OCI-LY7 (cell line): Measurements from ENCODE around the gene RBFOX1. TPM values are rescaled to one million over a fixed set of nuclear protein-coding genes. Genes with fewer than 3 reads are reported as not detected.

Source experiments
- BruUV-seq: library from RNA; stranded (reverse); fragments of 400-500 nt; replicated peaks from 2 replicates; lab custom pipeline; 2021; lab: Mats Ljungman, UMichigan
- CTCF ChIA-PET: fragments of 300-600 bp; sonication (Branson Sonifier 250); formaldehyde crosslinking; loops from one replicate; lab custom pipeline; 2022; ENCODE audit warnings: antibody characterized with exemption; ENCODE audit not compliant: unreplicated experiment; lab: Charles Lee
- POLR2A ChIA-PET: fragments of 300-600 bp; sonication (Branson Sonifier 250); formaldehyde crosslinking; loops from one replicate; lab custom pipeline; 2022; ENCODE audit warnings: antibody characterized with exemption; lab: Charles Lee
- DNase-seq: peaks from one replicate; pipeline ENCODE4 v3.0.0-alpha.2; 2015; ENCODE audit warnings: low spot score
- H2AFZ ChIP-seq: fragments of 200-600 bp; sonication (generic), shearing (Covaris generic); 2 replicates; pipeline ENCODE4 v1.6.1; 2014; ENCODE audit warnings: mild to moderate bottlenecking, antibody characterized with exemption, low read length, moderate library complexity
- H3K27ac ChIP-seq: fragments of 200-600 bp; sonication (generic); 2 replicates; pipeline ENCODE4 v1.5.1; 2014; ENCODE audit warnings: mixed run types, low read depth, mild to moderate bottlenecking, moderate library complexity, low read length, inconsistent platforms; ENCODE audit not compliant: poor library complexity, severe bottlenecking
- H3K36me3 ChIP-seq: fragments of 200-600 bp; sonication (generic); 2 replicates; pipeline ENCODE4 v1.6.1; 2014; ENCODE audit warnings: mild to moderate bottlenecking, antibody characterized with exemption, low read length, moderate library complexity, mixed read lengths; ENCODE audit not compliant: insufficient read depth
- H3K4me1 ChIP-seq: fragments of 200-600 bp; sonication (generic); 2 replicates; pipeline ENCODE4 v1.5.1; 2014; ENCODE audit warnings: mild to moderate bottlenecking, low read length; ENCODE audit not compliant: insufficient read depth, poor library complexity, severe bottlenecking
- H3K4me2 ChIP-seq: fragments of 200-600 bp; sonication (generic); 2 replicates; pipeline ENCODE4 v1.6.1; 2014; ENCODE audit warnings: mild to moderate bottlenecking, low read length
- H3K4me3 ChIP-seq: fragments of 200-600 bp; sonication (generic); 2 replicates; pipeline ENCODE4 v1.5.1; 2014; ENCODE audit warnings: mild to moderate bottlenecking, low read depth, low read length; ENCODE audit not compliant: poor library complexity, severe bottlenecking
- H3K79me2 ChIP-seq: fragments of 200-600 bp; sonication (generic); 2 replicates; pipeline ENCODE4 v1.6.1; 2016; ENCODE audit warnings: low read depth, mild to moderate bottlenecking, low read length, moderate library complexity, mixed read lengths; ENCODE audit not compliant: insufficient read depth
- H3K9me2 ChIP-seq: fragments of 200-600 bp; sonication (generic); 2 replicates; pipeline ENCODE4 v1.6.1; 2016; ENCODE audit warnings: mild to moderate bottlenecking, low read length, mixed read lengths; ENCODE audit not compliant: insufficient read depth
- H3K9me3 ChIP-seq: fragments of 200-600 bp; sonication (generic); 2 replicates; pipeline ENCODE4 v1.6.1; 2014; ENCODE audit warnings: mild to moderate bottlenecking, mixed run types, low read length, mixed read lengths
- H4K20me1 ChIP-seq: fragments of 200-600 bp; sonication (generic); 2 replicates; pipeline ENCODE4 v1.6.1; 2014; ENCODE audit warnings: mild to moderate bottlenecking, antibody characterized with exemption, low read length, moderate library complexity, mixed read lengths; ENCODE audit not compliant: insufficient read depth
- EZH2phosphoT487 ChIP-seq: fragments of 200-600 bp; sonication (generic); IDR thresholded peaks from 2 replicates; pipeline ENCODE4 v1.6.1; 2018; ENCODE audit warnings: low read depth, borderline replicate concordance, mild to moderate bottlenecking, mixed run types, antibody characterized with exemption, low read length, moderate library complexity, mixed read lengths
- intact Hi-C: fragments of 100-400 bp; cut with micrococcal nuclease; formaldehyde crosslinking; loops from one replicate; pipeline ENCODE4 v1.10.0; 2022; ENCODE audit not compliant: unreplicated experiment
- total RNA-seq, 2 experiments: library from RNA; depleted of rRNA in 1 of 2; stranded (reverse); fragments of >200 nt in 1 of 2; shearing (Covaris generic) in 1 of 2; gene quantifications; 2 replicates each; pipeline ENCODE4 v1.2.3, GENCODE V29; 2014 to 2022
- TF ChIP-seq, protein P1 (sequence below): fragments of 200-600 bp; sonication (generic); conservative IDR thresholded peaks from 2 replicates; pipeline ENCODE4 v1.5.1; 2014; ENCODE audit warnings: mild to moderate bottlenecking, antibody characterized with exemption, low read length, moderate library complexity, mixed read lengths

Gene RBFOX1
- total RNA-seq, 2 experiments from 2014 or later: not detected

DNA sequence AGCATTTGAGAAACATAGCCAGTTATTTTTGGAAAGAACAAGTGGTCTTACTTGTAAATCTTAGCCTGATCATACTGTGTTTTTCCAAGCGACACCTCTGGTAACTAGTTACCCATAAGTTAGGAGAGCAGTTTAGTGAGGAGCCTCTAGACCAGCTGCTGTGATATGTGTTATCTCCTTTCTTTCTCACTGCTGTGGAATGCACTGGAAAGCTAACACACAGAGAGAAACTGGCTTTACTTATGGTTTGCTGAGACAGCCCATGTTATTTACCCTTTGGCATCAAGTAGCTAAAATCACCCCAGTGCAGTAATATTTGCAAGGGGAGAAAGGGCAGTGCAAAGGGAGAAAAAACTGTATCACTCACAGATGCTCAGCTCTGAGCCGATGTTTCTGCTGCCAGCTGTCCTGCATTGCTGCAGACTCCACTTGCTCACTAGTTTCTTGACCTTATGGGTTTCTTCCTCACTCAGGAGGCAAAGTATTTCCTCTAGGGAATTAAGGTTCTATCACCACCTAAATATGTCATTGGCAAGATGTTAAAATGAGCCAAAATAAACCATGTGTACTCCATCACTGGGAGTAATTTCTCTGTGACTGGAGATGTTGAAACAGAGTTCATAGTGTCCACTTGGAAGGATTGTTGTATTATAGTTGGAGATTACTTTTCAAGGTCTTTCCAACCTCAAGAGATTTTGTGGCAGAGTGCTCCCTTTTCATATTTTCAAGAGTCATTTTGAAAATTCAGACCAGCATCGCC, 2.3 kb downstream of the RBFOX1 start:
- Histone ChIP-seq H3K79me2 (no peaks in the 10 kb centered on the region), H3K4me2 (no peak overlapping the region), H3K27ac (no peak overlapping the region), H3K9me3 (no peaks in the 10 kb centered on the region), H3K4me1 (no peaks in the 10 kb centered on the region), H3K9me2 (no peaks in the 10 kb centered on the region), H3K36me3 (no peaks in the 10 kb centered on the region), H2AFZ (no peak overlapping the region), H3K4me3 (no peak overlapping the region), H4K20me1 (no peaks in the 10 kb centered on the region)
- no peak for DNase-seq
- no TSS peak for BruUV-seq
- TF ChIP-seq EZH2phosphoT487: no peak
- TF ChIP-seq, protein P1, sequence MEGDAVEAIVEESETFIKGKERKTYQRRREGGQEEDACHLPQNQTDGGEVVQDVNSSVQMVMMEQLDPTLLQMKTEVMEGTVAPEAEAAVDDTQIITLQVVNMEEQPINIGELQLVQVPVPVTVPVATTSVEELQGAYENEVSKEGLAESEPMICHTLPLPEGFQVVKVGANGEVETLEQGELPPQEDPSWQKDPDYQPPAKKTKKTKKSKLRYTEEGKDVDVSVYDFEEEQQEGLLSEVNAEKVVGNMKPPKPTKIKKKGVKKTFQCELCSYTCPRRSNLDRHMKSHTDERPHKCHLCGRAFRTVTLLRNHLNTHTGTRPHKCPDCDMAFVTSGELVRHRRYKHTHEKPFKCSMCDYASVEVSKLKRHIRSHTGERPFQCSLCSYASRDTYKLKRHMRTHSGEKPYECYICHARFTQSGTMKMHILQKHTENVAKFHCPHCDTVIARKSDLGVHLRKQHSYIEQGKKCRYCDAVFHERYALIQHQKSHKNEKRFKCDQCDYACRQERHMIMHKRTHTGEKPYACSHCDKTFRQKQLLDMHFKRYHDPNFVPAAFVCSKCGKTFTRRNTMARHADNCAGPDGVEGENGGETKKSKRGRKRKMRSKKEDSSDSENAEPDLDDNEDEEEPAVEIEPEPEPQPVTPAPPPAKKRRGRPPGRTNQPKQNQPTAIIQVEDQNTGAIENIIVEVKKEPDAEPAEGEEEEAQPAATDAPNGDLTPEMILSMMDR: no peak
- POLR2A ChIA-PET: no interaction called here
- CTCF ChIA-PET: no interaction called here
- intact Hi-C loops: no loop called here

DNA sequence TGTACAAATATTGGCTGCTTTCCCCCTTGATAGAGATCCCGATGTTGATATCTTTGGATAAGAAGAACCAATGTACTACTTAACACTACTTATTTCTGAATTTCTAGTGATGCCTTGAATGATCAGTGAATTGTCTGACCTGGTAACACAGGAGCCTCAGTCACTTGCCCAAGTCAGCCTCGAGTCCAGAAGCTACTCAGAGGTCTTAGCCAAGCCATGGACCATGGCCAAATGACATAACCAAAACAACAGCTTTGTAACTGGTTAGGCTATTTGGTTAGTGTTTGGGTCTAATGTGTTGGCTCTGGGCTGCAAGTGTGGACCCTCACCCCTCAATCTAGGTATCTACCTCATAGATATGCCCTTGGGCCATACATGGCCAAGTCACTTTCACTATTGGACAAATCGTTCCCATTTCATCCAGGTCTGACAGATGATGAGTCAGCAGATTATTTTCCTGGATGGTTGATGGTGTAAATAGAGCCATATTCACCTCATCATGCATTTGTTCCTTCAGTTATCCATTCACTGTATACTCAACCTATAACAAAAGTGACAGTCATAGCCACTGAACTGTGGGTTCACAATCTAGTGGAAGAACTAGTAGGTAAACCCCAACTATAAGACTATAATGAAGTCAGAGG, 3.5 kb downstream of the RBFOX1 start:
- H2AFZ ChIP-seq: no peak overlapping the region
- no peak overlapping the region for H3K4me2 ChIP-seq
- no peak for DNase-seq
- no peak overlapping the region for H3K27ac ChIP-seq
- H3K9me2 ChIP-seq: no peaks in the 10 kb centered on the region
- intact Hi-C loops: no loop called here
- H3K4me1 ChIP-seq: no peaks in the 10 kb centered on the region
- no peaks in the 10 kb centered on the region for H4K20me1 ChIP-seq
- no peaks in the 10 kb centered on the region for H3K9me3 ChIP-seq
- H3K36me3 ChIP-seq: no peaks in the 10 kb centered on the region
- TF ChIP-seq, protein P1: no peak
- no peak for TF ChIP-seq EZH2phosphoT487
- BruUV-seq: no TSS peak
- no peak overlapping the region for H3K4me3 ChIP-seq
- ChIA-PET CTCF (no interaction called here), POLR2A (interaction anchor here (0.7 kb wide), 1 partner anchor 281 kb away, joined by 3 read pairs; no protein-coding TSS in a partner anchor)
- no peaks in the 10 kb centered on the region for H3K79me2 ChIP-seq

DNA sequence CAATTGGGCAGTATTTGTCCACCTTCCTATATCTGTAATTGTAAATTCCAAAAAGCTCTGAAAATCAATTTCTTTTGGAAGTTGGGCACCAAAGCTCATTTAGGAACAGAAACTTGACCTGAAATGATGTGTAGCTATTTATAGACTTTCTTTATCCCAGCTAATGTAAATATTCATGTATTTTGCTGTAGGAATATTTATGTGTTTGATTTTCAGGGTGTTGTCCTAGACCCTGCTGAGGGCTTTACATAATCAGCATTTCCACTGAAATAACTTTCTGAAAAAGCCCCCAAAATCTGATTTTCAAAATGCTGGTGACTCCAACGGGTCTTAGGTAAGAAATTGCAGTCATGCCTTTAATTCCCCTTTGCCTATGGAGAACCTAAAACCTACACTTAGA, 4.1 kb downstream of the RBFOX1 start:
- H3K36me3 ChIP-seq: no peaks in the 10 kb centered on the region
- DNase-seq: no peak
- H3K9me2 ChIP-seq: no peaks in the 10 kb centered on the region
- intact Hi-C loops: no loop called here
- H3K79me2 ChIP-seq: no peaks in the 10 kb centered on the region
- H3K4me3 ChIP-seq: no peak overlapping the region
- H3K4me1 ChIP-seq: no peaks in the 10 kb centered on the region
- no peak overlapping the region for H3K4me2 ChIP-seq
- ChIA-PET POLR2A (interaction anchor here (0.7 kb wide), 1 partner anchor 281 kb away, joined by 3 read pairs; no protein-coding TSS in a partner anchor), CTCF (no interaction called here)
- no peak overlapping the region for H2AFZ ChIP-seq
- no peaks in the 10 kb centered on the region for H3K9me3 ChIP-seq
- no peak for TF ChIP-seq EZH2phosphoT487
- TF ChIP-seq, protein P1: no peak
- BruUV-seq: no TSS peak
- no peaks in the 10 kb centered on the region for H4K20me1 ChIP-seq
- no peak overlapping the region for H3K27ac ChIP-seq
